ENCODE data around the gene EHD4.

The EHD4 gene

DNA sequence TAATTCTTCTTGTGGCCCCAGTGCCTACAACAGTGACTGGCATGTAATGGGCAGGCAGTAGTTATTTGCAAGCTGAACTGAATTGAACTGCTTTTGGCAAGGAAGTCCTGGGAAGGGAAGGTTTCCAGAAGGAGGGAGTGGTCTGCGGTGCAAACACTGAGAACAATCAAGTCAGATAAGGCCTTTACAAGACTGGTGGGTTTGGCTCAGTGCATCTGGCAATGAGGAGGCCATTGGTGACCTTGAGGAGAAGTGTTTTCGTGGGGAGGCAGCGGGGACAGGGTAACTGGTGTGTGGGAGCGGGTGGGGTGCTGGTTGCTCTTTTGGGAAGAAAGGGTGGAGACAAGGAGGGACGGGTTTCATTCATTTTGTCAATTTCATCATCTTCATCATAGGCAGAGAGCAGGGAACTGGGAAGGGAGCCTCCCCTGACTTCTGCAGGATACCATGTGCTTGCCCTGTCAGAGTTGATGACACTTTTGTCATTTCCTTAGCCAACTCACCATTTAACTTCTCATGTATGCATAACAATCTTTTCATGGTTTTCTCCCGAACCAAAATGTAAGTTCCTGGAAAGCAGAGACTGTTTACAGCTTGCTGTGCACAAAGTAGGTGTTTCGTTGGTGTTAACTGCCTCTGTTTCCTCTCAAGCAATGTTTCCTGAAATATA, 8.4 kb upstream of the EHD4 start:
- no peak for DNase-seq (ENCODE audit: low read depth in 2 of 2)

DNA sequence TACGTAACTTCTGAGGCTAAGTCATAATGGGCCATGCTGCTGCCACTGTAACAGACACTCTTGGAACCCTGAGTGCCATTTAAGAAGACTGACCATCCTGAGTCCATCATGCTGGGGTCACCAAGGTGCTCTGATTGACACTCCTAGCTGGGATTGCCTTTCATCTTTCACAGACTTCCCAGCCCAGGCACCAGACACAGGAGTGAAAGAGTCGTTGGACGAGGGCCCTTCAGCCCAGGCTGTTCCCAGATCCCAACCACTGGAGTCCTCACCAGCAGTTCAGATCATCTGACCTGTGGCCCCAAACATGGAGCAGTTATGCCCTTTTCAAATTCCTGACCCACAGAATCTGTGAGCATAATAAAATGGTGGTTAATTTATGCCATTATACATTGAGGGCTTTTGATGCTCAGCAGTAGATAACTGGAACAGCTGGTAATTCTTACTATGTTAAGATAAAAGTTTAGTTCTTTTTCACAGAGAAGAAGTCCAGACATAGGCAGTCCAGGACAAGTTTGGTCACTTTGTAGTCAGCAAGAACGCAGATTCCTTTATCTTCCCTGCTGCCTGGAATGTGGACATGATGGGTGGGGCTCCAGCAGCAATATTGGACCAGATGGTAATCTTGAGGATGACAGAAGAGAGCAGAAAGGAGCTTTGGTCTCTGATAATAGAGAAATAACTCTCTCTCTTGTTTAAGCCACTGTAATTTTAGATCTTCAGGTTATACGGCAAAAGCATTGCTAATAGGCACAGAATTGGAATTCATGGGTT, 7.3 kb upstream of the EHD4 start:
- DNase-seq (ENCODE audit: low read depth in 2 of 2), result no peak

- DNase-seq (ENCODE audit: low read depth in 2 of 2), result no peak
Observed at GRCh38 chr15:41978534-41978933, 6.2 kb upstream of the EHD4 start.

GRCh38 chr15:41977757-41978383, 5.5 kb upstream of the EHD4 start:
- DNase-seq (ENCODE audit: low read depth in 2 of 2), result no peak

DNA sequence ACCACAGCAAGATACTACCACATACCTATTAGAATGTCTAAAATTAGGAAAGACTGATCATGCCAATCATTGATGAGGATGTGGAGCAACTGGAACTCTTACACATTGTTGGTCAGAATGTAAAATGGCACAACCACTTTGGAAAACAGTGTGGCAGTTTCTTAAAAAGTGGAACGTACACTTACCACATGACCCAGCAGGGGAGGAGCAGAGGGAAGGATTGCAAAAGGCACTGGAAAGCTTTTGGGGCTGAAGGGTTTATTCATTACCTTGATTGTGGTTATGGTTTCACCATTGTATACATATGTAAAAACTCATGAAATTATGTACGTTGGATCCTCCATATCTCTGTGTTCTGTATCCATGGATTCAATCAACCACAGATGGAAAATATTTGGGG, 3.3 kb upstream of the EHD4 start:
- no peak for DNase-seq (ENCODE audit: low read depth in 2 of 2)

DNA sequence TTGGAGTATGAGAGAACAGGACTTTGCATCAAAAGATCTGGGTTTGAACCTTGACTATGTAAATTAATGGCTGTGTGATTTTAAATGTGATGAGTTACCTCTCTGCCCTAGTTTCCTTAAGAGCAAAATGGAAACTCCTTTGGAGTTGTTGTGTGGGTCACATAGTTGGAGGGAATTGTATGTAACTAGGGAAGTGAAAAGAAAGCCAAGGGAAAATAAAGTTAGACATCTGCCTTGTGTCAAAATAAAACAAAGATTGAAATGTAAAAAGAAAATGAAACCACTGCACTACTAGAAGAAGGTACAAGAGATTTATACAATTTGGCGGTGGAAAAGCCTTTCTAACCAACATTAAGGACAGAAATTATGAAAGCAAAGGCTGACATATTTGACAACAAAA, 1.7 kb upstream of the EHD4 start:
- DNase-seq (ENCODE audit: low read depth in 2 of 2), result no peak

DNA sequence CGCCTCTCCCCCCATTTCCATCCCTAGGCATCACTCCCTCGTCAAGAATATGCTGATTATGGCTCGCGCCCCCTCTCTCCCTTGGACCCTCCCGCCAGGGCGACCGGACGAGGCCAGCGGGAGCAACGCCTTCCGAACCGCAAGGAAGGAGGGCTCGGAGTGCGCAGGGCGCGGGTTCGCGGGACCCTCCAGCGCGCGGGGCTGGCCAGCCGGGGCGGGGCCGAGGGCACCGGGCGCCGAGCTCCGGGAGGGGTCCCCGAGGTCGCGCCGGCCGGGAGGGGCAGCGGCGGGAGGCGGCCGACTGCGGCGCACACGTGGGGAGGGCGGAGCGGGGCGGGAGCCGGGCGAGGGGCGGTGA, 483 bp downstream of the EHD4 start:
- DNase-seq (ENCODE audit: low read depth in 2 of 2), result no peak

GRCh38 chr15:41971089-41971894, 1.1 kb downstream of the EHD4 start:
- peak; percentile 52 to 73 for DNase-seq (ENCODE audit: low read depth in 2 of 2)

DNA sequence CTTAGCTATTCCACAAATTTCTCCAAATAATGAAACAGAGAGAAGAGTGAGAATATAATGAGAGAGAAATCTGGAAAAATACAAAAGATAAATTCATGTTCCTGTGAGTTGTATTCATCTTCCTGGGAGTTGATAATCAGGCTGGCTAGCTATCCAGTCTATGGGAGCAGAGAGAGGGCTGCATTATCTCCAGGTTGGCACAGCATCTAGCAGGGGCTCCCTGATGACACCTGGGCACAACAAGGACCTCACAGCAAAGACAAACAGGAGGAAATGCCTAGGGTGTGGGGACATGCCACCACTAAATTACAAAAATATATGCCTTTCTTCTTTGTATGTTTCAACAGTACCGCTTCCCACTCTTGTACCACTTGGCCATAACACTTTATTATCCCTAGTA, 1.9 kb downstream of the EHD4 start:
- DNase-seq (ENCODE audit: low read depth in 2 of 2), result no peak

DNA sequence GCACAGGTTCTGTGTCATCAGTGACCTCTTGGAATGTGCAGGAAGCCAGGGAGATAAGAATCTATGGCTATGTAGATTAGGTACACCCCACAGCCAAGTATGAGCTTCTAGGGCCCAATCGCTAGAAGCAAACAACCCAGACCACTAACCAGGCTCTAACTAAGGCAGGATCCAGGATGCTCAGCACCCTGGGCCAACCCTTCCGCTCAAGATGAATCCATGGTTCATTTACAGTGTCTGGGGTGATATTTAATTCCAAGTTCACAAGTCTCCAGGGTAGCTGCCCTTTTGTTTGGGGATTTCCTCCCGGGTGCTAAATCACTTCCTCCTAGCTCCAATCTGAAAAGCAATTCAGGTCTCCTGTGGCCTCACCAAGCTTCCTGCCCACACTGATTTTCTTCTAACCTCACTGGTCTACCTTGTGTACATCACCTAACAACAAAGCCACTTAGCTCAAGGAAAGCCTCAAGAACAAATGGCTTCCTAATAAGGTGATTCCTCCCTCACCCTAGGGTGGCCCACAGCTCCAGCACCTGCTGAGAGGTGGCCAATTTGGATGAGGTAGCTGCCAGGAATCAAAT, 2.4 kb downstream of the EHD4 start:
- no peak for DNase-seq (ENCODE audit: low read depth in 2 of 2)

DNA sequence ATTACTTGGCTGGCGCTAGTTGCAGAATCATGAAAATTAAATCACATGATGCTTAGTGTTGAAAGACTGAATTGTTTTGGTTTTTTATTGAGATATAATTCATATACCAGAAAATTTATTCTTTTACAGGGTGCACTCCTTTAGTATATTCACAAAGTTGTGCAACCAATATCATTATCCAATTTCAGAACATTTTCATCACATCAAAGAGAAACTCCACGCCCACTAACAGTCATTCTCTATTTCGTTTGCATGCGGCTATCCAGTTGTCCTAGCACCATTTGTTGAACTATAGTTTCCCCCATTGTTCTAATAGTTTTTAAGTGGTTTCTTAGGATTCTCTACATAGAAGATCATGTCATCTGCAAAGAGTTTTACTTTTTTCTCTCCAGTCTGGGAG, 3.7 kb downstream of the EHD4 start:
- no peak for DNase-seq (ENCODE audit: low read depth in 2 of 2)

DNA sequence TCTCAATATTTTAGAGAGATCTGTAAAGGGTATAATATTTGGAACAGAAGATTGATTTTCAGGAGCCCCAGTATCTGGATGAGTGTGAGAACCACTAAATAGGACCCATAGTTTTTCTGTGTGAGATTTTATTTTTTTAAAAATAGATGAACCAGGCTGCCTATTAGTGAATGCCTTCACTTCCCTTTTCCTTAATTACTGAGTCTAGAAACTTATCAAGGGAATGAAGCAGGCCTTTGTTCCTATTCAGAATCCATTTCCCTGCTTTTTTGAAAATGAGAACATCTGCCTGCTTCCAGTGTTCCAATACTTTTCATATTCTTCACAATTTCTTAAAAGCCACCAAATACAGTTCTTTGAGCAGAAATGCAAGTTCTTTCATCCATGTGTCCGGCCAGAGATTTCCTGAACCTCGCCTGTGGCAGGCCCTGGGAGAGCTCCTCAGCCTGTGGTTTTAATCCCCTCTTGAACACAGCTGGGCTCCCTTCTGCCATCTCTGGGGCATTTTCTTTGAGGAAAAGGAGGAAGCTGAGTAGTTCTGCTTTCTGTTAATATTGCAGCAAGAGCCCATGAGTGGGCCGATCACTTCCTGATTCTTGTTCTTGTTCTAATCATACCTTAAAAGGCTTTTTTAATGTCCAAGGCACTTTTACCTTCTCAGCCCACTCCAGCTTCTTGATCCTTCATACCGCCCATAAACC, 4.7 kb downstream of the EHD4 start:
- no peak for DNase-seq (ENCODE audit: low read depth in 2 of 2)

- no peak for DNase-seq (ENCODE audit: low read depth in 2 of 2)
Observed at GRCh38 chr15:41966920-41967465, 5.4 kb downstream of the EHD4 start.

- no peak for DNase-seq (ENCODE audit: low read depth in 2 of 2)
Observed at GRCh38 chr15:41966414-41966812, 5.9 kb downstream of the EHD4 start.

DNA sequence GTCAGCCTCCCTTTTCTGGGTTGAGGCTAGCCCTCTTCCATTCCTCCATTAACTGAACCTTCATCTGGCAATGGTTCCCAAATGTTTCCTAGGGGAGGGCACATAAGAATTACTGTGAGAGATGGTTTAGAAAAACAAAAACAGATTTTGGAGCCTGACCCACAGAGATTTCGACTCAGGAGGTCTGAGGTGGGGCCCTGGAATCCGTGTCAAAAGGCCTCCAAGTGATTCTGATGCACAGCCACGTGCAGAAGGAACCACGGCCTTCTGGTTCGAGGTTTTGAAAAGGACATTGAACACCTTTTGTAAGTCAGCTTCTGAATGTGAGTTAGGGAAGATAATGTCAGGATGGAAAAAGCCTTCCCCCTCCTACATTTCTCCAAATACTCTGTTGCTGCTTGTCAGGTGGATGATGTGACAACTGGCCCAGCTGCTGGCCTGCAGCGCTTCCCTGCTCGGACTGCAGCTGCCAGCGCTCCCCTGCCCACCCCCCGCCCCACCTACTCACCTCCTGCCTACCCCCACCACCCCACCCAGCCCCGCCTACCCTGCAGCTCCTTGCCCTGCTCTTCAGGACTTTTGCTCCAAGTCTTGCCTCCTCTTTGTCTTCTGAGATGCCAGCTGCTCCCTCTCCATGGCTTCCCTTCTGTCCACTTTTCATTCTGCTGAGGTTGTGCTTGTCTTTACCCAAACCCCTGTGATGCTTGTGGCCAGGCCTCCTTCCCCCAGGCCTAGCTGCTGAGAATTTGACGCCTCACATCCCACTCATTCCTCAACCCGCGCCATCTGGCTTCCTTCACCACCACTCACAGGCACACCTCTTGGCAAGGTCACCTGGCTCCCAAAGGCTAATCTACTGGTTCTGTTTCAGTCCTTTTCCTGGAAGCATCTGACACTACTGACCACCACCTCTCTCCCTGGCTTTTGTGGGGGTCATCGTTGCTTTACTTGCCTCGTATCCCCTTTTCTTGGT, 6.6 kb downstream of the EHD4 start:
- DNase-seq (ENCODE audit: low read depth in 2 of 2), result no peak

DNA sequence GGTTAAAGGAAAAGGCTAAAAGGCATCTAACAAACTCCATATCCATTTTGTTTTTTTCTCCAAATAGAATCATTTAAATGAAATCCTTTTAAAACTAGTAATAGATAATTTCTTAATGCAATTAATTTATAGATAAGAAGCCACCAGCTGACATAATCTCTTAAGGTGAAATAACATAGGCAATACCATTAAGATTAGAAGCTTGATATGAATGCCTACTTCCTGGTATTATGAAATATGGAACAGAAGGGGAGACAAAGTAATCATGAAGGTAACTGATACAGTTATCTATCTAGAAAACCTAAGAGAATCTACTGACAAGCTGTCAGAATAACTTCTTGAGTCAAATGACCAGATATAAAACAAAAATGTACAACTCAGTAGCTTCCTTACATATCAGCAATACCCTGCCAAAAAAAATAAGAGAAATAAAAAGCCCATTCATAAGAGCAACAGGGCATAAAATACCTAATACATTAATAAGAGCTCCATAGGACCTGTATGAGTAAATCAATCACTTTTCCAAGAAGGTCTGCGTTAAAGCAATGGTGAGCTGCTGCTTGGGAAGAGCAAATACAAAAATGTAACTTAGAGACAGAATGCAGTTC, 10.7 kb downstream of the EHD4 start:
- DNase-seq (ENCODE audit: low read depth in 2 of 2), result no peak

GRCh38 chr15:41961001-41961518, 11.3 kb downstream of the EHD4 start:
- no peak for DNase-seq (ENCODE audit: low read depth in 2 of 2)

GRCh38 chr15:41958002-41958420, 14.3 kb downstream of the EHD4 start:
- no peak for DNase-seq (ENCODE audit: low read depth in 2 of 2)

Data from stimulated activated CD8-positive, alpha-beta memory T cell treated with anti-CD3 and anti-CD28 coated beads, Interleukin-15, amount 100 ng/mL, for 4 hours (primary cell).